Measurements from ENCODE around the gene RBBP6. TPM values are rescaled to one million over a fixed set of nuclear protein-coding genes. Genes with fewer than 3 reads are reported as not detected.
"Not testable (repeated sequence)": the region's sequence is repeated elsewhere in the genome, so short reads cannot be mapped to it uniquely, and the experiment has no call there.

The RBBP6 gene
- total and polyA plus RNA-seq, 12 donors, result 31.8 to 57.8 (median 44.1) TPM

DNA sequence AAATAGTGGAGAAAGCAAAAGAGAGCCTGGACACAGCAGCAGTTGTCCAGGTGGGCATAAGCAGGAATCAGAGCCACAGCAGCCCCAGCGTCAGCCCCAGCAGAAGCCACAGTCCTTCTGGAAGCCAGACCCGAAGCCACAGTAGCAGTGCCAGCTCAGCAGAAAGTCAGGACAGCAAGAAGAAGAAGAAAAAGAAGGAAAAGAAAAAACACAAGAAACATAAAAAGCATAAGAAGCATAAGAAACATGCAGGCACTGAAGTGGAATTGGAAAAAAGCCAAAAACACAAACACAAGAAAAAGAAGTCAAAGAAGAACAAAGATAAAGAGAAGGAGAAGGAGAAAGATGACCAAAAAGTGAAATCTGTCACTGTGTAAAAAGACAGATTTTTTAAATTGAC lies 32.7 kb downstream of the RBBP6 start:
- Histone ChIP-seq H3K27me3 (no peaks in the 10 kb centered on the region), H3K9me3 (replicated peaks in 1 of 3) (no peaks in the 10 kb centered on the region), H3K36me3 (replicated peaks in 1 of 2) (peaks cover 0 to 53% of the 10 kb centered on the region in 2 donors), H3K4me1 (replicated peaks in 1 of 2) (no peaks in the 10 kb centered on the region), H3K4me3 (no peak overlapping the region), H3K27ac (no peak overlapping the region)
- TF ChIP-seq POLR2A (IDR thresholded peaks at IDR 0.05), result no peak
- TF ChIP-seq, protein P1, sequence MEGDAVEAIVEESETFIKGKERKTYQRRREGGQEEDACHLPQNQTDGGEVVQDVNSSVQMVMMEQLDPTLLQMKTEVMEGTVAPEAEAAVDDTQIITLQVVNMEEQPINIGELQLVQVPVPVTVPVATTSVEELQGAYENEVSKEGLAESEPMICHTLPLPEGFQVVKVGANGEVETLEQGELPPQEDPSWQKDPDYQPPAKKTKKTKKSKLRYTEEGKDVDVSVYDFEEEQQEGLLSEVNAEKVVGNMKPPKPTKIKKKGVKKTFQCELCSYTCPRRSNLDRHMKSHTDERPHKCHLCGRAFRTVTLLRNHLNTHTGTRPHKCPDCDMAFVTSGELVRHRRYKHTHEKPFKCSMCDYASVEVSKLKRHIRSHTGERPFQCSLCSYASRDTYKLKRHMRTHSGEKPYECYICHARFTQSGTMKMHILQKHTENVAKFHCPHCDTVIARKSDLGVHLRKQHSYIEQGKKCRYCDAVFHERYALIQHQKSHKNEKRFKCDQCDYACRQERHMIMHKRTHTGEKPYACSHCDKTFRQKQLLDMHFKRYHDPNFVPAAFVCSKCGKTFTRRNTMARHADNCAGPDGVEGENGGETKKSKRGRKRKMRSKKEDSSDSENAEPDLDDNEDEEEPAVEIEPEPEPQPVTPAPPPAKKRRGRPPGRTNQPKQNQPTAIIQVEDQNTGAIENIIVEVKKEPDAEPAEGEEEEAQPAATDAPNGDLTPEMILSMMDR (IDR thresholded peaks at IDR 0.05), result no peak
- no peak for DNase-seq
- intact Hi-C loops (cut with DNase I), result loop anchor here in 1 of 2 donors (10.0 kb wide), 1 partner anchor 123 kb away; no protein-coding TSS in a partner anchor
- WGBS, 4 donors, result 91 to 99% (median 96%) methylated on average over 2 of the region's 2 CpGs

DNA sequence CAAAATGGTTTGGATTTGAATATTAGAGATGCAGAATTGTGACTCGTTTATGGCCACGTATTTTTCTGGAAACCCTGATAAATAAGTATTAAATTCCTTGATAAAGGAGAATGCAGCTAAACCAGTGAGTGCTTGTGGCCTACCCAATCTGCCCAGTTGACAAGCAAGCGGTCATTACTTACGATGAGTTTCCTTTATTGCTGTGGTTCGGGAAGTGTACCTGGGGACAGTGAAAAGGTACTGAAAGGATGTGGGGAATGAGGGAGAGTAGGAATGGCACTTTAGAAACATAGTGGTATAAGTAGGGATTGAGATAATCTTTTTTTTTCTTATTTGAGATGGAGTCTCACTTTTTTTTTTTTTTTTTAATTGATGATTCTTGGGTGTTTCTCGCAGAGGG lies 33.8 kb downstream of the RBBP6 start:
- Histone ChIP-seq H3K27ac (no peak overlapping the region), H3K4me3 (no peak overlapping the region), H3K27me3 (no peaks in the 10 kb centered on the region), H3K4me1 (replicated peaks in 1 of 2) (no peaks in the 10 kb centered on the region), H3K36me3 (replicated peaks in 1 of 2) (peaks cover 0 to 42% of the 10 kb centered on the region in 2 donors), H3K9me3 (replicated peaks in 1 of 3) (no peaks in the 10 kb centered on the region)
- 95 to 97% (median 97%) methylated on average over 6 of the region's 6 CpGs for WGBS, 4 donors
- intact Hi-C loops (cut with DNase I), result loop anchor here in 1 of 2 donors (10.0 kb wide), 1 partner anchor 122 kb away; no protein-coding TSS in a partner anchor
- no peak for DNase-seq
- no peak for TF ChIP-seq POLR2A (IDR thresholded peaks at IDR 0.05)
- TF ChIP-seq, protein P1 (IDR thresholded peaks at IDR 0.05), result no peak

DNA sequence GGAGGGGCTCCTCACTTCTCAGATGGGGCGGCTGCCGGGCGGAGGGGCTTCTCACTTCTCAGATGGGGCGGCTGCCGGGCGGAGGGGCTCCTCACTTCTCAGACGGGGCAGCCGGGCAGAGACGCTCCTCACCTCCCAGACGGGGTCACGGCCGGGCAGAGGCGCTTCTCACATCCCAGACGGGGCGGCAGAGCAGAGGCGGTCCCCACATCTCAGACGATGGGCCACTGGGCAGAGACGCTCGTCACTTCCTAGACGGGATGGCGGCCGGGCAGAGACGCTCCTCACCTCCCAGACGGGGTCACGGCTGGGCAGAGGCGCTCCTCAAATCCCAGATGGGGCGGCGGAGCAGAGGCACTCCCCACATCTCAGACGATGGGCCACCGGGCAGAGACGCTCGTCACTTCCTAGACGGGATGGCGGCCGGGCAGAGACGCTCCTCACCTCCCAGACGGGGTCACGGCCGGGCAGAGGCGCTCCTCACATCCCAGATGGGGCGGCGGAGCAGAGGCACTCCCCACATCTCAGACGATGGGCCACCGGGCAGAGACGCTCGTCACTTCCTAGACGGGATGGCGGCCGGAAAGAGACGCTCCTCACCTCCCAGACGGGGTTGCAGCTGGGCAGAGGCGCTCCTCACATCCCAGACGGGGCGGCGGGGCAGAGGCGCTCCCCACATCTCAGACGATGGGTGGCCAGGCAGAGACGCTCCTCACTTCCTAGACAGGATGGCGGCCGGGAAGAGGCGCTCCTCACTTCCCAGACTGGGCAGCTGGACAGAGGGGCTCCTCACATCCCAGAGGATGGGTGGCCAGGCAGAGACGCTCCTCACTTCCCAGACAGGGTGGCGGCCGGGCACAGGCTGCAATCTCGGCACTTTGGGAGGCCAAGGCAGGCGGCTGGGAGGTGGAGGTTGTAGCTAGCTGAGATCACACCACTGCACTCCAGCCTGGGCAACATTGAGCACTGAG lies 35.4 kb downstream of the RBBP6 start:
- H3K27ac ChIP-seq; H3K4me3 ChIP-seq; DNase-seq; H3K9me3 ChIP-seq (replicated peaks in 1 of 3); H3K4me1 ChIP-seq (replicated peaks in 1 of 2); H3K27me3 ChIP-seq: not testable (repeated sequence)
- intact Hi-C loops (cut with DNase I), result loop anchor here in 1 of 2 donors (10.0 kb wide), 1 partner anchor 120 kb away; no protein-coding TSS in a partner anchor
- 93 to 98% (median 97%) methylated on average over 20 to 58 of the region's 66 CpGs for WGBS, 4 donors
- H3K36me3 ChIP-seq (replicated peaks in 1 of 2), result peaks cover 0 to 25% of the 10 kb centered on the region in 2 donors

DNA sequence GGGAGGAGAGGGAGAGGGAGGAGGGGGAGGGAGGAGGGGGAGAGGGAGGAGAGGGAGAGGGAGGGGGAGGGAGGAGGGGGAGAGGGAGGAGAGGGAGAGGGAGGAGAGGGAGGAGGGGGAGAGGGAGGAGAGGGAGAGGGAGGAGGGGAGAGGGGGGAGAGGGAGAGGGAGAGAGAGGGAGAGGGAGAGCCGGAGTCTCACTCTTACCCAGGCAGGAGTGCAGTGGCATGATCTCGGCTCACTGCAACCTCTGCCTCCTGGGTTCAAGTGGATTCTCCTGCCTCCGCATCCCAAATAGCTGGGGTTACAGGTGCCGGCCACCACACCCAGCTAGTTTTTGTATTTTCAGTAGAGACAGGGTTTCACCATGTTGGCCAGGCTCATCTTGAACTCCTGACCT lies 36.4 kb downstream of the RBBP6 start:
- not testable (repeated sequence) for H3K27ac ChIP-seq; DNase-seq; H3K9me3 ChIP-seq (replicated peaks in 1 of 3); H3K4me1 ChIP-seq (replicated peaks in 1 of 2); H3K4me3 ChIP-seq; H3K27me3 ChIP-seq
- WGBS, 4 donors, result 83 to 92% (median 85%) methylated on average over 4 of the region's 4 CpGs
- intact Hi-C loops (cut with DNase I), result loop anchor here in 1 of 2 donors (10.0 kb wide), 1 partner anchor 119 kb away; no protein-coding TSS in a partner anchor
- peaks cover 0 to 16% of the 10 kb centered on the region in 2 donors for H3K36me3 ChIP-seq (replicated peaks in 1 of 2)

DNA sequence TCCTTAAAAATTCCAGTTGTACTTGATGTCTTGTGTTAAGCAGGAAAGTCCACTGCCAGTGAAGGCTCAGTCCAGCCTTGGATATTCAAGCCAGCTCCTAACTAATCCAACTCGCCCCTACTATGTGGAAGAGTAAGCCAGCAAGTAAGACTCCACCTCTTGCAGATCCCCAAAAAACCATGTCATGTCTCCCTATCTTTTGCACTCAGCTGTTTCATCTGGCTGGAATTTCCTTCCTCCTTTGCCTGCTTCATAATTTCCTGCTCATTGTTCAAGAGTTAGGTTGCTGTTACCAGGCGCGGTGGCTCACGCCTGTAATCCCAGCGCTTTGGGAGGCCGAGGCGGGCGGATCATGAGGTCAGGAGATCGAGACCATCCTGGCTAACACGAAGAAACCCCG lies 37.8 kb downstream of the RBBP6 start:
- Histone ChIP-seq H3K4me1 (replicated peaks in 1 of 2) (peaks cover 0 to 5% of the 10 kb centered on the region in 2 donors), H3K9me3 (replicated peaks in 1 of 3) (no peaks in the 10 kb centered on the region), H3K27ac (no peak overlapping the region), H3K36me3 (replicated peaks in 1 of 2) (peaks cover 0 to 4% of the 10 kb centered on the region in 2 donors), H3K4me3 (no peak overlapping the region), H3K27me3 (no peaks in the 10 kb centered on the region)
- TF ChIP-seq POLR2A (IDR thresholded peaks at IDR 0.05), result no peak
- TF ChIP-seq, protein P1 (IDR thresholded peaks at IDR 0.05), result no peak
- whole genome bisulfite sequencing, 4 donors, result 78 to 90% (median 84%) methylated on average over 9 to 11 of the region's 11 CpGs
- no peak for DNase-seq
- intact Hi-C loops (cut with DNase I), result loop anchor here in 1 of 2 donors (10.0 kb wide), 1 partner anchor 118 kb away; no protein-coding TSS in a partner anchor

All from adrenal gland (tissue), 12 donors.